GM18507 (cell line): ENCODE results near the gene DSG3.

ENCODE experiments used
- DNase-seq: peaks from one replicate; pipeline ENCODE4 v3.0.0; 2011; ENCODE audit warnings: low read depth; ENCODE audit not compliant: insufficient read length; ENCODE audit errors: extremely low spot score
- FAIRE-seq: peaks from 2 replicates; lab custom pipeline; 2011; peaks lifted over from hg19 to GRCh38; lab: Jason Lieb, UNC

DSG3 gene, protein sequence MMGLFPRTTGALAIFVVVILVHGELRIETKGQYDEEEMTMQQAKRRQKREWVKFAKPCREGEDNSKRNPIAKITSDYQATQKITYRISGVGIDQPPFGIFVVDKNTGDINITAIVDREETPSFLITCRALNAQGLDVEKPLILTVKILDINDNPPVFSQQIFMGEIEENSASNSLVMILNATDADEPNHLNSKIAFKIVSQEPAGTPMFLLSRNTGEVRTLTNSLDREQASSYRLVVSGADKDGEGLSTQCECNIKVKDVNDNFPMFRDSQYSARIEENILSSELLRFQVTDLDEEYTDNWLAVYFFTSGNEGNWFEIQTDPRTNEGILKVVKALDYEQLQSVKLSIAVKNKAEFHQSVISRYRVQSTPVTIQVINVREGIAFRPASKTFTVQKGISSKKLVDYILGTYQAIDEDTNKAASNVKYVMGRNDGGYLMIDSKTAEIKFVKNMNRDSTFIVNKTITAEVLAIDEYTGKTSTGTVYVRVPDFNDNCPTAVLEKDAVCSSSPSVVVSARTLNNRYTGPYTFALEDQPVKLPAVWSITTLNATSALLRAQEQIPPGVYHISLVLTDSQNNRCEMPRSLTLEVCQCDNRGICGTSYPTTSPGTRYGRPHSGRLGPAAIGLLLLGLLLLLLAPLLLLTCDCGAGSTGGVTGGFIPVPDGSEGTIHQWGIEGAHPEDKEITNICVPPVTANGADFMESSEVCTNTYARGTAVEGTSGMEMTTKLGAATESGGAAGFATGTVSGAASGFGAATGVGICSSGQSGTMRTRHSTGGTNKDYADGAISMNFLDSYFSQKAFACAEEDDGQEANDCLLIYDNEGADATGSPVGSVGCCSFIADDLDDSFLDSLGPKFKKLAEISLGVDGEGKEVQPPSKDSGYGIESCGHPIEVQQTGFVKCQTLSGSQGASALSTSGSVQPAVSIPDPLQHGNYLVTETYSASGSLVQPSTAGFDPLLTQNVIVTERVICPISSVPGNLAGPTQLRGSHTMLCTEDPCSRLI

DNA sequence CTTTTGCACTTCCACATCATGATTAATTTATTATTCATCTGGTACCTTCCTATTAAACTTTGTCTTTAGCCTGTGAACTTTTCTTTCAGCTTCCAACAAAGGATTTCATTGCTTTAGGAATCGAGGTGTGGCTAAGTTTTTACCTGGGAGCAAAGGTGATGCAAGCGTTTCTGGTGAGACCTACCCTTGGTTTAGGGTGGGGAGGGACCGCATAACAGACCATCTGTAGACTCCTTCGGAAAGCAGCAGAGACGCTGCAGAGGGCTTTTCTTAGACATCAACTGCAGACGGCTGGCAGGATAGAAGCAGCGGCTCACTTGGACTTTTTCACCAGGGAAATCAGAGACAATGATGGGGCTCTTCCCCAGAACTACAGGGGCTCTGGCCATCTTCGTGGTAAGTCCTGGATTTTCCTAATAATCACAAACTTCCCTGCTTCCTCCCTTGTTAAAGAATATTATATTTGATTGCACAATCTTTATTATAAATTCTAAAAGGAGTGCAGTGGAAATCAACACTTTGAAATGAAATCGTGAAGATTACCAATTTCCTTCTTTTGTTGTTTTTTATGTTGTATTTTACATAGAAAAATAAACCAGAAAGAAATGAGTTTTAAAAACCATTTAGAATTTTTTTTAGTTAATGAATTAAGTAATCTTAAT lies at the start of gene DSG3:
TSS of gene DSG3 (plus strand) at position 212 of the 662 bp plus-strand sequence. CDS start at position 349, 137 bp downstream.
- FAIRE-seq (no peak), DNase-seq (no peak)

- FAIRE-seq (no peak), DNase-seq (no peak)
Observed at GRCh38 chr18:31398191-31398590, 49.4 kb upstream of the DSG3 start.

GRCh38 chr18:31399306-31400032 lies 48.1 kb upstream of the DSG3 start:
- no peak for DNase-seq
- no peak for FAIRE-seq

GRCh38 chr18:31401156-31402025 lies 46.1 kb upstream of the DSG3 start:
- FAIRE-seq (no peak), DNase-seq (no peak)

DNA sequence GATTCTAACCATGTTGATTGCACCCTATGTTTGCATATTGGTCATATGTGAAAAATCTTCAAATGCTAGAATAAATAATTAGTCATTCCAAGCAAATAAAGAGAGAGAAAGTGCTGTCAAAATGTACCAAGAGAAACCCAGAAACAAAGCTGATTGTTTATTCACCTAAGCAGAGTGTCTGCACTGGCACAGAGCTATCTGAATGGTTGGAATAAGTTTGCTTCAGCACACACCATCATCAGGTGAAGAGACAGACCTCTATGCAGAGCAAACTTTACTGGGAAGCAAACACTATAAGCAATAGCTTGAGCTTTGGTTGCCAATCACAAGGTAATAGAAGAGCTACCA lies 45.5 kb upstream of the DSG3 start:
- no peak for DNase-seq
- no peak for FAIRE-seq

- FAIRE-seq, result no peak
- no peak for DNase-seq
Observed at GRCh38 chr18:31403409-31403808, 44.1 kb upstream of the DSG3 start.

- DNase-seq, result no peak
- FAIRE-seq, result no peak
Observed at GRCh38 chr18:31407649-31408048, 39.9 kb upstream of the DSG3 start.

DNA sequence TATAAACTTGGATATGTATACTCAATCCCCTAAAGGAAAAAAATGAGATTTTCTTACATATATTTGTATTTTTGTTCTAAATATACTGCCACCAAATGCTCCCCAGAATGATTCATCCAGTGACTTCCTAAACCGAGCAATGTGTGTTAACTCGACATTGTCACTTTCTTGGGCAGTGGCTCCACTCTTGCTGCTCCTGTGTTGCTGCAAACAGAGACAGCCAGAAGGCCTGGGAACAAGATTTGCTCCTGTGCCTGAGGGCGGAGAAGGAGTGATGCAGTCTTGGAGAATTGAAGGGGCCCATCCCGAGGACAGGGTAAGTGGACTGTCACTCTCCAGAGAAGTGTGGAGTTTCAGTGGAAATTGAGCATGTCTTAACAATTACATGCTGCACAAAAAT lies 38.3 kb upstream of the DSG3 start:
- FAIRE-seq, result no peak
- DNase-seq, result no peak

GRCh38 chr18:31410716-31411483 lies 36.6 kb upstream of the DSG3 start:
- FAIRE-seq (no peak), DNase-seq (no peak)

DNA sequence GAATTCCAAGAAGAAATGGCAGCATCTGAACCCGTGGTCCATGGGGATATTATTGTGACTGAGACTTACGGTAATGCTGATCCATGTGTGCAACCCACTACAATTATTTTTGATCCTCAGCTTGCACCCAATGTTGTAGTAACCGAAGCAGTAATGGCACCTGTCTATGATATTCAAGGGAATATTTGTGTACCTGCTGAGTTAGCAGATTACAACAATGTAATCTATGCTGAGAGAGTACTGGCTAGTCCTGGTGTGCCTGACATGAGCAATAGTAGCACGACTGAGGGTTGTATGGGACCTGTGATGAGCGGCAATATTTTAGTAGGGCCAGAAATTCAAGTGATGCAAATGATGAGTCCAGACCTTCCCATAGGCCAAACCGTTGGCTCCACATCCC lies 34.4 kb upstream of the DSG3 start:
- FAIRE-seq (no peak), DNase-seq (no peak)

- no peak for DNase-seq
- no peak for FAIRE-seq
Observed at GRCh38 chr18:31417850-31418249, 29.7 kb upstream of the DSG3 start.

- DNase-seq, result no peak
- FAIRE-seq, result no peak
Observed at GRCh38 chr18:31419457-31419932, 28.0 kb upstream of the DSG3 start.

- FAIRE-seq (no peak), DNase-seq (no peak)
Observed at GRCh38 chr18:31420032-31420431, 27.5 kb upstream of the DSG3 start.

DNA sequence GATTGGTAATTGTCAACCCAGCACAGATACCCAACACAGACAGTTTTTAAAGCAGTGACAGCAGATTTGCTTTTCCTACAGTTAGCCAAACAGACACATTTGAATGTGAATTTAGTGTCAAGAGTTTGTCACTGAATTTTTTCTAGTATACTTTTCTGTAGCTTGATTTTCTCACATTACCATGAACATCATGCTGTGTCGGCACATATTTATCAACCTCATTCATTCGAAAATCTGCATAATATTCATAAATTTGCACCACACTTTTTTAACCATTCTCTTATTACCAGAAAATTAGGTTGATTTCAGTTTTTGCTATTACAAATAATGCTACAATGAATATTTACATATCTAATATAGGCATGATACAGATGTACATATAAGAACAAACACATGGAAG lies 27.0 kb upstream of the DSG3 start:
- peak; percentile 24 for FAIRE-seq

GRCh38 chr18:31424383-31424988 lies 23.1 kb upstream of the DSG3 start:
- FAIRE-seq (peak; percentile 39), DNase-seq (no peak)

More for the DNA sequence above, 27.0 kb upstream of the DSG3 start:
- no peak for DNase-seq

GRCh38 chr18:31426021-31426420 lies 21.5 kb upstream of the DSG3 start:
- FAIRE-seq (no peak), DNase-seq (no peak)

DNA sequence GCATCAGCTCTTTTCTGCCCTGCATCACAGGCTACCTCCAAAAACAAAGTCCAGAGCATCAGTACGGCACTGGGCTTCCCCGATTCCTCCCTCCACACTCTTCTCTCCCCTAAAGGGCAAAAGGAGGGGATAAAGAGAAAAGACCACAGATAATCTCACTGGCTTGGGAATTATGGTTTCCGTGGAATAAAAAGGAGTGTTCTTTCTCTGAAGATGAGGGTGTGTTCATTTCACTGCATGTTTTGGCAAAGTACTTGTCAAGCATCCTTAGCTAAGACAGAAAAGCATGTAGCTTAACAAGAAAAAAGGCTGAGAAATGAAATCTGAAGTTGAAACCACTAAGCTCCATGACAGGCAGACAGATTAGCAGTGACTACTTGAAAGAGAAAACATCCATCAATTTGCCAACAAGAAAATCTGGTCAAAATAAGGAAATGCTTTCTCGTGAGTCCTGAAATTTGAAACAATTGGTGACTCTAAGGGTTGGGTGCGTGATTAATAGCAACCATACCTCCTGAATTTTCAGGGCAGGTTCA lies 20.6 kb upstream of the DSG3 start:
- no peak for FAIRE-seq

More for the DNA sequence above, 20.6 kb upstream of the DSG3 start:
- no peak for DNase-seq
